ENCODE results near the gene SLC36A1. TPM values are rescaled to one million over a fixed set of nuclear protein-coding genes. Genes with fewer than 3 reads are reported as not detected.

Gene SLC36A1
- total and polyA plus RNA-seq, 2 donors (not counting 3 experiments of a cell fraction or from before 2014, with no cell fraction given): 11.8 to 14.5 TPM

GRCh38 chr5:151541571-151541970 is 94.2 kb downstream of the SLC36A1 start:
- intact Hi-C loops (cut with micrococcal nuclease) (no loop called here), dilution Hi-C loops (cut with MboI; ENCODE audit: extremely low pct_ligation_motif_present, low sequenced_read_pairs) (no loop called here)
- Histone ChIP-seq H3K9me3 (replicated peaks; ENCODE audit: control insufficient read depth, insufficient read depth, low read length) (no peaks in the 10 kb centered on the region), H3K4me1 (ENCODE audit: control insufficient read depth, extremely low read depth, insufficient read depth, low read length) (no peaks in the 10 kb centered on the region), H3K4me3 (replicated peaks in 1 of 3; ENCODE audit: insufficient read depth in 1 of 3, low read depth in 1 of 3, low read length in 3 of 3) (no peak overlapping the region), H3K27me3 (ENCODE audit: control insufficient read depth in 2 of 2, insufficient read depth in 2 of 2, low read length in 2 of 2) (no peaks in the 10 kb centered on the region), H2AFZ (ENCODE audit: low read depth, low read length) (no peak overlapping the region), H3K36me3 (ENCODE audit: control insufficient read depth in 2 of 2, extremely low read depth in 1 of 2, insufficient read depth in 2 of 2, low read length in 2 of 2) (no peaks in the 10 kb centered on the region), H3K9ac (replicated peaks; ENCODE audit: extremely low read depth, insufficient read depth, low read length) (no peak overlapping the region), H3K79me2 (ENCODE audit: control insufficient read depth, insufficient read depth, low read length) (no peaks in the 10 kb centered on the region), H4K20me1 (replicated peaks; ENCODE audit: control insufficient read depth, extremely low read depth, insufficient read depth, low read length) (no peaks in the 10 kb centered on the region), H3K4me2 (ENCODE audit: insufficient read depth, low read length) (no peak overlapping the region), H3K9me1 (replicated peaks; ENCODE audit: control insufficient read depth, extremely low read depth, insufficient read depth, low read length) (no peaks in the 10 kb centered on the region), H3K27ac (ENCODE audit: insufficient read depth, low read depth, low read length) (no peak overlapping the region)
- no TSS peak for BruUV-seq (replicated peaks)
- no peak for FAIRE-seq
- TF ChIP-seq JUN (IDR thresholded peaks at IDR 0.05; ENCODE audit: borderline replicate concordance, insufficient read depth, insufficient read length, low read depth) (no peak), POLR2AphosphoS5 (IDR thresholded peaks at IDR 0.05; ENCODE audit: insufficient read depth, low read depth, low read length) (no peak), MAX (IDR thresholded peaks at IDR 0.05; ENCODE audit: insufficient read depth, insufficient read length) (no peak), POLR2A (IDR thresholded peaks at IDR 0.05; ENCODE audit: low read depth, low read length) (no peak), CTCF (IDR thresholded peaks at IDR 0.05; ENCODE audit: extremely low read depth in 1 of 2, insufficient read depth in 1 of 2, low read depth in 1 of 2, low read length in 2 of 2) (no peak), MYC (IDR thresholded peaks at IDR 0.05; ENCODE audit: low read depth, low read length) (no peak), FOS (IDR thresholded peaks at IDR 0.05; ENCODE audit: borderline replicate concordance, insufficient read depth, low read length) (no peak), EZH2 (IDR thresholded peaks at IDR 0.05; ENCODE audit: borderline replicate concordance, low read depth, low read length, severe bottlenecking) (no peak), GATA2 (IDR thresholded peaks at IDR 0.05; ENCODE audit: insufficient read depth, insufficient read length, low read depth, low read length) (no peak)
- CTCF ChIA-PET: interaction anchor here (1.7 kb wide), 1 partner anchor 18 kb away, joined by 6 read pairs; no protein-coding TSS in a partner anchor
- POLR2A ChIA-PET: no interaction called here
- DNase-seq (ENCODE audit: low read depth, low spot score): no peak

Small RNAs within 50 kb of the gene (microRNA-seq; reads per million reads assigned to microRNA genes)
- gene MIR6499 (ENCODE audit: borderline number of aligned reads, borderline replicate concordance): not detected

Small RNAs within 50 kb of the gene (small RNA-seq; reads per million reads assigned to genes)
- not detected for gene MIR6499 (ENCODE audit: insufficient read depth, insufficient read length, low read depth, low replicate concordance)
- not detected for gene RNA5SP197 (ENCODE audit: insufficient read depth, insufficient read length, low read depth, low replicate concordance)

Other genes with a start within 250 kb of the SLC36A1 start
- gene CCDC69, start 223.5 kb upstream of the SLC36A1 start, total RNA-seq: 4.3 and 4.5 TPM in 2 replicates
- gene CCDC69, start 223.5 kb upstream of the SLC36A1 start, polyA plus RNA-seq: 4.0 and 4.1 TPM in 2 replicates
- gene GM2A, start 194.4 kb upstream of the SLC36A1 start, total RNA-seq: 21.2 and 22.5 TPM in 2 replicates
- 14.0 and 14.4 TPM in 2 replicates for gene GM2A, start 194.4 kb upstream of the SLC36A1 start, polyA plus RNA-seq
- not detected in 2 replicates for gene SLC36A3, start 143.8 kb upstream of the SLC36A1 start, total RNA-seq
- gene SLC36A3, start 143.8 kb upstream of the SLC36A1 start, polyA plus RNA-seq: not detected in 2 replicates
- not detected in 2 replicates for gene SLC36A2, start 100.0 kb upstream of the SLC36A1 start, total RNA-seq
- not detected in 2 replicates for gene SLC36A2, start 100.0 kb upstream of the SLC36A1 start, polyA plus RNA-seq
- not detected in 2 replicates for gene FAT2, start 143.7 kb downstream of the SLC36A1 start, total RNA-seq
- gene FAT2, start 143.7 kb downstream of the SLC36A1 start, polyA plus RNA-seq: not detected in 2 replicates
- gene SPARC, start 239.3 kb downstream of the SLC36A1 start, total RNA-seq: 3,114 and 3,174 TPM in 2 replicates
- 2,962 and 4,504 TPM in 2 replicates for gene SPARC, start 239.3 kb downstream of the SLC36A1 start, polyA plus RNA-seq

Measured in endothelial cell of umbilical vein (primary cell).